ENCODE results near the gene MEIOSIN.
A peak's percentile ranks its signal among the peaks of the same experiment; 100 is the strongest.

DNA sequence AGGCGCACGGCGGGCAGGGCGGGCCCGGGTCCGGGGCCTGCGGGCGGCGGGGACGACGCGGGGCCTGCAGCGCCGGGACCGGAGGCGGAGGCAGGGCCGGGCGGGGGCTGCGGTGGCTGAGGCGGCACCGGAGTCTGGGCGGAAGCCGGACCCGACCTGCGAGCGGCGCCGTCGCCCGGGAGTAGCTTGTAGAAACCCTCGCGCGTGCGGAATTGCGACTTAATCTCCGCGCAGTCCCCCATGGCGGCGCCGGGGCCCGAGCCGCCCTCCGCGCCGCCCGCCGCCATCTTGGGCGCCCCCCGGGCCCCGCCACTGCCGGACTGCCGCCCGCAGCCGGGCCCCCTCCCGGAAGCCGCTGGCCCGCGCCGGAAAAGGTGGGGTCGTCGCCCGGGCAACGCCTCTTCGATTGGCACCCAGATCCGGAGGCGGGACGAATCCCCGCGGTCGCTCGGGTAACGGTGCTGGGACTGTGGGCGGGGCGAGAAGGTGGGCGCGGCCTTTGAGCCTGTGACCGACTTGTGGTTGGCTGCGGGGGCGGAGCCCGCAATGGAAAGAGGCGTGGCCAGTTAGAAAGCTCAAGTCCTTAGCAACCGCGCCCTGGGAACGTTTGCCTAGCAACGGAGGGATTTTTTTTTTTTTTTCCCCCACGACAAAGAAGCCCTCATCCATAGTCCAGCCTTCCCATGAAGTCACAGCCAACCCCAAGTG lies 59.4 kb downstream of the MEIOSIN start, which contains the start of gene DMWD:
- TF ChIP-seq EZH2 (IDR thresholded peaks at IDR 0.05): no peak
- no peak for TF ChIP-seq POLR2AphosphoS5 (IDR thresholded peaks at IDR 0.05; ENCODE audit: borderline replicate concordance, low read depth, low read length)
- peak; percentile 76 for TF ChIP-seq FOXP2 (optimal IDR thresholded peaks at IDR 0.05; ENCODE audit: control extremely low read depth, extremely low read length, insufficient read depth)
